Measurements from ENCODE around the gene RHBDD3.

DNA sequence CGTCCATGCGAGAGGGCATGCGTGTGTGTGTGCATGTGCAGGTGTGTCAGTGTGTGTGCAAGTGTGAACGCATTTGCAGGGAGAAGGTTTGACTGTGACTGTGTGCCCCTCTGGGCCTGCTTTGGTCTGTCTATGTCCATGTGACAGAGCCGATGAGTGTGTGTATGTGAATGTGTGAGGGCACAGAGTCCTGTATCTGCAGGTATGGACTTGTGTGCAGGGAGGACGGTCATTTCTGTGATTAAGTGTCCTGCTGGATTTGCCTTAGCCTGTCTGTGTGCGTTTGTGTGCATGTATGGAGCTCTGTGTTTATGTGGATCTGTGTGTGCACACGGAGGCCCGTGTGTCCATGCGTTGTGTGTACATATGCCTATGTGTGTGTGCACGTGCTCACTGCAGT is 56.7 kb downstream of the RHBDD3 start:
- TF ChIP-seq ZFP1 (CRISPR knock-in tag; IDR thresholded peaks at IDR 0.05) (no peak), CREB1 (IDR thresholded peaks at IDR 0.05) (no peak), CREB1 (CRISPR knock-in tag; IDR thresholded peaks at IDR 0.05) (no peak)
- TF ChIP-seq, protein P1, sequence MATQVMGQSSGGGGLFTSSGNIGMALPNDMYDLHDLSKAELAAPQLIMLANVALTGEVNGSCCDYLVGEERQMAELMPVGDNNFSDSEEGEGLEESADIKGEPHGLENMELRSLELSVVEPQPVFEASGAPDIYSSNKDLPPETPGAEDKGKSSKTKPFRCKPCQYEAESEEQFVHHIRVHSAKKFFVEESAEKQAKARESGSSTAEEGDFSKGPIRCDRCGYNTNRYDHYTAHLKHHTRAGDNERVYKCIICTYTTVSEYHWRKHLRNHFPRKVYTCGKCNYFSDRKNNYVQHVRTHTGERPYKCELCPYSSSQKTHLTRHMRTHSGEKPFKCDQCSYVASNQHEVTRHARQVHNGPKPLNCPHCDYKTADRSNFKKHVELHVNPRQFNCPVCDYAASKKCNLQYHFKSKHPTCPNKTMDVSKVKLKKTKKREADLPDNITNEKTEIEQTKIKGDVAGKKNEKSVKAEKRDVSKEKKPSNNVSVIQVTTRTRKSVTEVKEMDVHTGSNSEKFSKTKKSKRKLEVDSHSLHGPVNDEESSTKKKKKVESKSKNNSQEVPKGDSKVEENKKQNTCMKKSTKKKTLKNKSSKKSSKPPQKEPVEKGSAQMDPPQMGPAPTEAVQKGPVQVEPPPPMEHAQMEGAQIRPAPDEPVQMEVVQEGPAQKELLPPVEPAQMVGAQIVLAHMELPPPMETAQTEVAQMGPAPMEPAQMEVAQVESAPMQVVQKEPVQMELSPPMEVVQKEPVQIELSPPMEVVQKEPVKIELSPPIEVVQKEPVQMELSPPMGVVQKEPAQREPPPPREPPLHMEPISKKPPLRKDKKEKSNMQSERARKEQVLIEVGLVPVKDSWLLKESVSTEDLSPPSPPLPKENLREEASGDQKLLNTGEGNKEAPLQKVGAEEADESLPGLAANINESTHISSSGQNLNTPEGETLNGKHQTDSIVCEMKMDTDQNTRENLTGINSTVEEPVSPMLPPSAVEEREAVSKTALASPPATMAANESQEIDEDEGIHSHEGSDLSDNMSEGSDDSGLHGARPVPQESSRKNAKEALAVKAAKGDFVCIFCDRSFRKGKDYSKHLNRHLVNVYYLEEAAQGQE (IDR thresholded peaks at IDR 0.05; ENCODE audit: borderline replicate concordance) = no peak
- TF ChIP-seq, protein P1 (CRISPR knock-in tag; IDR thresholded peaks at IDR 0.05; ENCODE audit: low read depth) = no peak
- TF ChIP-seq, protein P2, sequence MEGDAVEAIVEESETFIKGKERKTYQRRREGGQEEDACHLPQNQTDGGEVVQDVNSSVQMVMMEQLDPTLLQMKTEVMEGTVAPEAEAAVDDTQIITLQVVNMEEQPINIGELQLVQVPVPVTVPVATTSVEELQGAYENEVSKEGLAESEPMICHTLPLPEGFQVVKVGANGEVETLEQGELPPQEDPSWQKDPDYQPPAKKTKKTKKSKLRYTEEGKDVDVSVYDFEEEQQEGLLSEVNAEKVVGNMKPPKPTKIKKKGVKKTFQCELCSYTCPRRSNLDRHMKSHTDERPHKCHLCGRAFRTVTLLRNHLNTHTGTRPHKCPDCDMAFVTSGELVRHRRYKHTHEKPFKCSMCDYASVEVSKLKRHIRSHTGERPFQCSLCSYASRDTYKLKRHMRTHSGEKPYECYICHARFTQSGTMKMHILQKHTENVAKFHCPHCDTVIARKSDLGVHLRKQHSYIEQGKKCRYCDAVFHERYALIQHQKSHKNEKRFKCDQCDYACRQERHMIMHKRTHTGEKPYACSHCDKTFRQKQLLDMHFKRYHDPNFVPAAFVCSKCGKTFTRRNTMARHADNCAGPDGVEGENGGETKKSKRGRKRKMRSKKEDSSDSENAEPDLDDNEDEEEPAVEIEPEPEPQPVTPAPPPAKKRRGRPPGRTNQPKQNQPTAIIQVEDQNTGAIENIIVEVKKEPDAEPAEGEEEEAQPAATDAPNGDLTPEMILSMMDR (IDR thresholded peaks at IDR 0.05 in 2 of 3, conservative IDR thresholded peaks at IDR 0.05 in 1 of 3; ENCODE audit: insufficient read depth in 2 of 3, low read depth in 1 of 3, low read length in 3 of 3) = no peak

Data from K562 (cell line).